ENCODE data around the gene P3H3. TPM values are rescaled to one million over a fixed set of nuclear protein-coding genes. Genes with fewer than 3 reads are reported as not detected.

Gene P3H3
- polyA plus RNA-seq, 3 donors from 2014 or later, result not detected

- no peak for DNase-seq
- H3K4me3 Mint-ChIP-seq, result peak overlapping the region in 3 of 5 donors; percentile 9 to 65 (median 51)
- no peaks in the 10 kb centered on the region for H3K36me3 Mint-ChIP-seq
These were observed 21.9 kb downstream of the P3H3 start for GRCh38 chr12:6849976-6850560.

GRCh38 chr12:6850796-6851152 is 22.6 kb downstream of the P3H3 start:
- Mint-ChIP-seq H3K4me1 (peaks cover 21 to 29% of the 10 kb centered on the region in 2 donors), H3K4me3 (peak overlapping the region in 4 of 5 donors; percentile 95 to 100 (median 96)), H3K27ac (peak overlapping the region in 2 of 6 donors; percentile 97 to 99), H3K36me3 (peaks cover 0 to 4% (median 2%) of the 10 kb centered on the region in 3 donors), H3K27me3 (ENCODE audit: low read depth in 3 of 3) (peaks cover 6 to 12% (median 10%) of the 10 kb centered on the region in 3 donors), H3K9me3 (no peaks in the 10 kb centered on the region)
- no peak for DNase-seq

More at GRCh38 chr12:6849976-6850560, 21.9 kb downstream of the P3H3 start:
- H3K27ac Mint-ChIP-seq, result peak overlapping the region in 2 of 6 donors; percentile 34 to 40
- peaks cover 6 to 11% (median 10%) of the 10 kb centered on the region in 3 donors for H3K27me3 Mint-ChIP-seq (ENCODE audit: low read depth in 3 of 3)
- H3K4me1 Mint-ChIP-seq, result peaks cover 21 to 29% of the 10 kb centered on the region in 2 donors
- no peaks in the 10 kb centered on the region for H3K9me3 Mint-ChIP-seq

DNA sequence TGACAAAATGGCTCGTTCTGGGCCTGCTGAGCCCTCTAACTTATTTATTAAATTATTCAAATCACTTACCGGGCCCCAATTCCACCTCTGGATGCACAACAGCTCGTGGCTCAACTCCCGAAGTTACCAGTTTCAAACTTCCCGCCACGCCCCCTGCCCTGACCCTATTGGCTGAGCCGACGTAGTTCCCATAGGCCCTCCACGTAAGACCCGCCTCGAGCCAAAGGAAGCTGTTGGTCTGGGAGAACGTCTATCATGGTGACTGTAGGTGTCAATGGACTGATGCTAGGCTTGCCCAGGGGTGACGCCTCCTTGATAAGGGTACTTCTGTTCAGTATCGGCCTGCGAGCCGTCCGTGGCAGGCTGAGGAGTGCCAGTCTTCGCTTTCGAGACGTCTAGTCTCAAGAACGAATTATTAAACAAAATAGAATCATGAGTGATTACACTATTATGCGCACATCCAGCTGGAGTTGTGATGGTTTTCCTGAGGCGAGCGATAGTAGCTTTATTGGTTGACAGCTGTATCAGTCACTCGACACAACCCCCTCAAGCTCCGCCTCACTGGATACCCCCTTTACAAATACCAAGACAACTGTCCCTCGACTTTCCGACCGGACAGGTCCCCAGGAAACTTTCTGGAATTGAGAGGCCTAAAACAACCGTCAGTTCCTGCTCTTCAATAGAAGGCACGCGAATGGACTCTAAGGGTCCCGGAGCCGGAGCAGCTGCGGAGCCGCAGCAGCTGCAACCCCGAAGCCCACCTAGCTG is 23.1 kb downstream of the P3H3 start, which contains the start of gene CDCA3:
Gene CDCA3 (minus strand): TSS at position 134 of the 768 bp plus-strand sequence. CDS start 334 bp downstream, outside the sequence.
- peak; percentile 90 to 94 (median 92) for DNase-seq
- peaks cover 21 to 29% of the 10 kb centered on the region in 2 donors for H3K4me1 Mint-ChIP-seq
- H3K4me3 Mint-ChIP-seq, result peak within 1 kb of the TSS; percentile 92 to 100 (median 96)
- H3K9me3 Mint-ChIP-seq, result no peaks in the 10 kb centered on the region
- peaks cover 0 to 6% (median 4%) of the 10 kb centered on the region in 3 donors for H3K36me3 Mint-ChIP-seq
- peak within 1 kb of the TSS; percentile 97 to 99 (median 98) for H3K27ac Mint-ChIP-seq
- peaks cover 6 to 14% (median 10%) of the 10 kb centered on the region in 3 donors for H3K27me3 Mint-ChIP-seq (ENCODE audit: low read depth in 3 of 3)

- peaks cover 21 to 29% of the 10 kb centered on the region in 2 donors for H3K4me1 Mint-ChIP-seq
- peak within 1 kb of the TSS; percentile 97 to 99 (median 98) for H3K27ac Mint-ChIP-seq
- H3K27me3 Mint-ChIP-seq (ENCODE audit: low read depth in 3 of 3), result peaks cover 6 to 14% (median 10%) of the 10 kb centered on the region in 3 donors
- peak; percentile 98 to 99 (median 99) for DNase-seq
- peaks cover 0 to 7% (median 4%) of the 10 kb centered on the region in 3 donors for H3K36me3 Mint-ChIP-seq
- H3K4me3 Mint-ChIP-seq, result peak within 1 kb of the TSS; percentile 92 to 100 (median 96)
- H3K9me3 Mint-ChIP-seq, result no peaks in the 10 kb centered on the region
These were observed 23.9 kb downstream of the P3H3 start, which contains the start of gene USP5 for GRCh38 chr12:6851921-6852650. TSS of gene USP5 (plus strand) at chr12:6852150. CDS start at chr12:6852180, 30 bp downstream.

- peaks cover 7 to 14% (median 10%) of the 10 kb centered on the region in 3 donors for H3K36me3 Mint-ChIP-seq
- H3K4me3 Mint-ChIP-seq, result peak overlapping the region; percentile 92 to 100 (median 96)
- H3K4me1 Mint-ChIP-seq, result peaks cover 21 to 29% of the 10 kb centered on the region in 2 donors
- peaks cover 6 to 14% (median 10%) of the 10 kb centered on the region in 3 donors for H3K27me3 Mint-ChIP-seq (ENCODE audit: low read depth in 3 of 3)
- H3K27ac Mint-ChIP-seq, result peak overlapping the region; percentile 97 to 99 (median 98)
- no peaks in the 10 kb centered on the region for H3K9me3 Mint-ChIP-seq
- no peak for DNase-seq
These were observed 24.6 kb downstream of the P3H3 start for GRCh38 chr12:6852651-6853354.

DNA sequence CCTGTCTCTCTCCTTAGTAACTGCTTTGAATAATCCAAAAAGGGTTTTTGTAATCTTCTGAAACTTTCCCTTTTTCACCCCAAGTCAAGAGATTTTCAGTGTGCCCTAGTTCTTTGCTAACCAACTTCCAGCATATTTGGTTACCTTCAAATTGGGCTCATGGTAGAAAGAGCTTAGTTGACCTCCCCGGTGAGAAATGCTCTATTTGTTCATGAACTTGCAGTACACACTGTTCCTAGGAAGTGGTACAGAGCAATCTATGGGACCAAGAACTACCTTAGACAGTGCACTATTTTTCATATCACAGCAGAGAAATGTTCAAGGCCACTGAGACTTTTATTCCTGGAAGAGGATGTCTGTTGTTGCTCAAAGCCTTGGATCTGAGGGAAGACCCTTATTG is 25.4 kb downstream of the P3H3 start:
- peaks cover 6 to 14% (median 10%) of the 10 kb centered on the region in 3 donors for H3K27me3 Mint-ChIP-seq (ENCODE audit: low read depth in 3 of 3)
- peaks cover 9 to 18% (median 15%) of the 10 kb centered on the region in 3 donors for H3K36me3 Mint-ChIP-seq
- H3K4me3 Mint-ChIP-seq, result peak overlapping the region; percentile 21 to 100 (median 95)
- DNase-seq, result no peak
- H3K27ac Mint-ChIP-seq, result peak overlapping the region in 5 of 6 donors; percentile 49 to 69 (median 56)
- H3K4me1 Mint-ChIP-seq, result peaks cover 21 to 29% of the 10 kb centered on the region in 2 donors
- no peaks in the 10 kb centered on the region for H3K9me3 Mint-ChIP-seq

- H3K4me1 Mint-ChIP-seq, result peaks cover 21 to 29% of the 10 kb centered on the region in 2 donors
- H3K27ac Mint-ChIP-seq, result peak overlapping the region in 1 of 6 donors; percentile 49
- H3K36me3 Mint-ChIP-seq, result peaks cover 9 to 18% (median 15%) of the 10 kb centered on the region in 3 donors
- peaks cover 6 to 14% (median 10%) of the 10 kb centered on the region in 3 donors for H3K27me3 Mint-ChIP-seq (ENCODE audit: low read depth in 3 of 3)
- no peaks in the 10 kb centered on the region for H3K9me3 Mint-ChIP-seq
- peak overlapping the region in 1 of 5 donors; percentile 18 for H3K4me3 Mint-ChIP-seq
- no peak for DNase-seq
These were observed 25.8 kb downstream of the P3H3 start for GRCh38 chr12:6854036-6854435.

DNA sequence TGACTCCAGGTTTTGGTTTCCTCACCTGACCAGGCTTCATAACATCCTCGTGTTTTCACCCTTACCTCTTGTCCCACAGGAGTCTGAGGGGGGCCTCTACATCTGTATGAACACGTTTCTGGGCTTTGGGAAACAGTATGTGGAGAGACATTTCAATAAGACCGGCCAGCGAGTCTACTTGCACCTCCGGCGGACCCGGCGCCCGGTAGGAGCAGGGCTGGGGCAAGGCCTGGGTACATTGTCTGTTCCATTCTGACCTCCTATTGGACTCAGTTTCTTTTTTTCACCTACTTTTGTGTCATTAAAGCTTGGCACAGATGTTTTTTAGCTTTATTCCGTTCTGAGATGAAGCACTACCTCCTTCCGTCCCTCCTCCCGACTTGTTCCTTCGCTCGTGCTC is 27.1 kb downstream of the P3H3 start:
- Mint-ChIP-seq H3K4me1 (peaks cover 21 to 29% of the 10 kb centered on the region in 2 donors), H3K27ac (no peak overlapping the region), H3K4me3 (no peak overlapping the region), H3K27me3 (ENCODE audit: low read depth in 3 of 3) (peaks cover 6 to 10% (median 10%) of the 10 kb centered on the region in 3 donors), H3K36me3 (peaks cover 10 to 24% (median 16%) of the 10 kb centered on the region in 3 donors), H3K9me3 (no peaks in the 10 kb centered on the region)
- no peak for DNase-seq

GRCh38 chr12:6858799-6859198 is 30.6 kb downstream of the P3H3 start:
- Mint-ChIP-seq H3K4me1 (peaks cover 0 to 4% of the 10 kb centered on the region in 2 donors), H3K27me3 (ENCODE audit: low read depth in 3 of 3) (peaks cover 0 to 3% (median 2%) of the 10 kb centered on the region in 3 donors), H3K9me3 (no peaks in the 10 kb centered on the region), H3K27ac (no peak overlapping the region), H3K4me3 (no peak overlapping the region), H3K36me3 (peaks cover 28 to 47% (median 38%) of the 10 kb centered on the region in 3 donors)
- no peak for DNase-seq

DNA sequence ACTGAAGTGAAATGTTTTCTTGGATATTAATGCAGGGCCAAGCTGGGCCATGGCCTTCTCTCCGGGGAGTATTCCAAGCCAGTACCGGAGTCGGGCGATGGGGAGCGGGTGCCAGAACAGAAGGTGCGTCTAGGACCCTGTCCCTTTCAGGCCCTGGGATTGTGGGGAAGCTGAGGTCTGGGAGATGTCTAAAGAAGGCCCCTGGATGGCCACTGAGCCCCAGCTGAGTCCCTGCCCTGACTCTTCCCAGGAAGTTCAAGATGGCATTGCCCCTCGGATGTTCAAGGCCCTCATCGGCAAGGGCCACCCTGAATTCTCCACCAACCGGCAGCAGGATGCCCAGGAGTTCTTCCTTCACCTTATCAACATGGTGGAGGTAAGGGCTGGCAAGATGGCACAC is 31.9 kb downstream of the P3H3 start:
- Mint-ChIP-seq H3K36me3 (peaks cover 30 to 53% (median 44%) of the 10 kb centered on the region in 3 donors), H3K27me3 (ENCODE audit: low read depth in 3 of 3) (peaks cover 0 to 3% (median 2%) of the 10 kb centered on the region in 3 donors), H3K4me3 (no peak overlapping the region), H3K4me1 (no peaks in the 10 kb centered on the region), H3K27ac (no peak overlapping the region), H3K9me3 (no peaks in the 10 kb centered on the region)
- DNase-seq, result no peak

- Mint-ChIP-seq H3K36me3 (peaks cover 31 to 49% (median 41%) of the 10 kb centered on the region in 3 donors), H3K4me3 (no peak overlapping the region), H3K9me3 (no peaks in the 10 kb centered on the region), H3K4me1 (no peaks in the 10 kb centered on the region), H3K27ac (no peak overlapping the region), H3K27me3 (ENCODE audit: low read depth in 3 of 3) (peaks cover 0 to 2% (median under 1%) of the 10 kb centered on the region in 3 donors)
- no peak for DNase-seq
These were observed 32.7 kb downstream of the P3H3 start for GRCh38 chr12:6860942-6861341.

DNA sequence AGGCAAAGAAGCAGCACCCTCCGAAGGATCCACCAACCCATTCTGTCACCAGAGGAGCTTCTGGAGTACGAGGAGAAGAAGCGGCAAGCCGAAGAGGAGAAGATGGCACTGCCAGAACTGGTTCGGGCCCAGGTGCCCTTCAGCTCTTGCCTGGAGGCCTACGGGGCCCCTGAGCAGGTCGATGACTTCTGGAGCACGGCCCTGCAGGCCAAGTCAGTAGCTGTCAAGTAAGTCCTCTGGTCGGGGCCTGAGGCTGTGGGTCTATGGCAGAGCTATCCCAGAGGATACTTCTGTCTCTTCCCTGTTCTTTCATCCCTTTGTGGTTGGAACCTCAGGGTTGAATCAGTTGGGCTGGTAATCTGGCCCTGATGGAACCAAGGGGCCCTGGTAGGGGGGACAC is 33.2 kb downstream of the P3H3 start:
- no peak for DNase-seq
- no peak overlapping the region for H3K27ac Mint-ChIP-seq
- no peak overlapping the region for H3K4me3 Mint-ChIP-seq
- no peaks in the 10 kb centered on the region for H3K4me1 Mint-ChIP-seq
- peaks cover 31 to 47% (median 41%) of the 10 kb centered on the region in 3 donors for H3K36me3 Mint-ChIP-seq
- H3K27me3 Mint-ChIP-seq (ENCODE audit: low read depth in 3 of 3), result peaks cover 0 to 2% (median 0%) of the 10 kb centered on the region in 3 donors
- no peaks in the 10 kb centered on the region for H3K9me3 Mint-ChIP-seq
